ENCODE measurements around the gene RSPO4.

DNA sequence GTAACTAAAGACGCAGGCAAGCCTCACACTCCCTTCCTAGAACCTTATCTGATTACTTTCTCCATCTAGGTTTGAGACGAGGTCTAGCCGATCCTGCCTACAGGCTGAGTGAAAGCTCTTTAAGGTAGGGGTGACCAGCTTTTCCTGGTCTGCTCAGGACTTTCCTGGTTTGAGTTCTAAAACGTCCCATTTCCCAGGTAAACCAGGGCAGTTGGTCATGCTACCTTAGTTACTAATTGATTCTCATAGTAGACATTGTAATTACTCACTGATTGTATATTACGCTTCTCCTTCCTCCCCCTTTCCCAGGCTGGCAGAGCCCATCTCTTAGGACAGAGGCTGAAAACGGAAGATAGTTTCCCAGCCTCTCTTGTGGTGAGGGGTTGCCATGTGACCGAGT lies 27.9 kb upstream of the RSPO4 start:
- TF ChIP-seq, protein P1, sequence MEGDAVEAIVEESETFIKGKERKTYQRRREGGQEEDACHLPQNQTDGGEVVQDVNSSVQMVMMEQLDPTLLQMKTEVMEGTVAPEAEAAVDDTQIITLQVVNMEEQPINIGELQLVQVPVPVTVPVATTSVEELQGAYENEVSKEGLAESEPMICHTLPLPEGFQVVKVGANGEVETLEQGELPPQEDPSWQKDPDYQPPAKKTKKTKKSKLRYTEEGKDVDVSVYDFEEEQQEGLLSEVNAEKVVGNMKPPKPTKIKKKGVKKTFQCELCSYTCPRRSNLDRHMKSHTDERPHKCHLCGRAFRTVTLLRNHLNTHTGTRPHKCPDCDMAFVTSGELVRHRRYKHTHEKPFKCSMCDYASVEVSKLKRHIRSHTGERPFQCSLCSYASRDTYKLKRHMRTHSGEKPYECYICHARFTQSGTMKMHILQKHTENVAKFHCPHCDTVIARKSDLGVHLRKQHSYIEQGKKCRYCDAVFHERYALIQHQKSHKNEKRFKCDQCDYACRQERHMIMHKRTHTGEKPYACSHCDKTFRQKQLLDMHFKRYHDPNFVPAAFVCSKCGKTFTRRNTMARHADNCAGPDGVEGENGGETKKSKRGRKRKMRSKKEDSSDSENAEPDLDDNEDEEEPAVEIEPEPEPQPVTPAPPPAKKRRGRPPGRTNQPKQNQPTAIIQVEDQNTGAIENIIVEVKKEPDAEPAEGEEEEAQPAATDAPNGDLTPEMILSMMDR (IDR thresholded peaks at IDR 0.05): no peak
- TF ChIP-seq EP300 (IDR thresholded peaks at IDR 0.05): no peak
